Fibroblast of villous mesenchyme (primary cell): ENCODE results near the gene LRTM2. TPM values are rescaled to one million over a fixed set of nuclear protein-coding genes. Genes with fewer than 3 reads are reported as not detected.

Experiments
- DNase-seq: peaks from one replicate; pipeline ENCODE4 v3.0.0-alpha.2; 2010; ENCODE audit warnings: low read depth
- H3K4me3 ChIP-seq: 2 replicates; pipeline ENCODE4 v1.5.1; 2011; ENCODE audit warnings: low read depth, mild to moderate bottlenecking, low read length
- CTCF ChIP-seq: IDR thresholded peaks from 2 replicates; pipeline ENCODE4 v1.5.1; 2012; ENCODE audit warnings: low read depth, mild to moderate bottlenecking, low read length; ENCODE audit not compliant: insufficient read depth
- total RNA-seq: library from RNA; depleted of rRNA; stranded (reverse); fragments of >200 nt; gene quantifications from 2 replicates; pipeline ENCODE4 v1.2.3, GENCODE V29; 2012

The LRTM2 gene
- total RNA-seq, 1 donor, result not detected

- TF ChIP-seq CTCF, result no peak
- no peak overlapping the region for H3K4me3 ChIP-seq
- DNase-seq, result no peak
Observed at GRCh38 chr12:1844223-1844622, 23.9 kb downstream of the LRTM2 start.

- no peak for TF ChIP-seq CTCF
- no peak overlapping the region for H3K4me3 ChIP-seq
- no peak for DNase-seq
Observed at GRCh38 chr12:1844661-1845409, 24.5 kb downstream of the LRTM2 start.

- DNase-seq, result no peak
- H3K4me3 ChIP-seq, result no peak overlapping the region
- no peak for TF ChIP-seq CTCF
Observed at GRCh38 chr12:1845427-1845826, 25.1 kb downstream of the LRTM2 start.

GRCh38 chr12:1845886-1846285 lies 25.5 kb downstream of the LRTM2 start:
- no peak for DNase-seq
- TF ChIP-seq CTCF, result no peak
- H3K4me3 ChIP-seq, result no peak overlapping the region

GRCh38 chr12:1846421-1847405 lies 26.3 kb downstream of the LRTM2 start:
- TF ChIP-seq CTCF, result no peak
- H3K4me3 ChIP-seq, result no peak overlapping the region
- no peak for DNase-seq

- no peak for TF ChIP-seq CTCF
- H3K4me3 ChIP-seq, result no peak overlapping the region
- no peak for DNase-seq
Observed at GRCh38 chr12:1847411-1847810, 27.0 kb downstream of the LRTM2 start.
